T47D (cell line): ENCODE results near the gene BCL2A1.
"Not testable (repeated sequence)": the region's sequence is repeated elsewhere in the genome, so short reads cannot be mapped to it uniquely, and the experiment has no call there.

ENCODE experiments used
- DNase-seq, 2 experiments: peaks; one replicate each; pipeline versions ENCODE4 v3.0.0 to v3.0.0-alpha.2; 2011 to 2012; ENCODE audit warnings: low read depth in 1 of 2, low spot score in 1 of 2
- JUND ChIP-seq: IDR thresholded peaks from 2 replicates; pipeline ENCODE4 v1.6.1; 2012; ENCODE audit warnings: low read depth
- in situ Hi-C: cut with HindIII; loops from 2 replicates; pipeline ENCODE4 v1.10.0; 2016; ENCODE audit warnings: low sequenced_read_pairs, low pct_unique_long_range_greater_than_20kb

BCL2A1 gene

GRCh38 chr15:79970624-79971434 lies at the start of gene BCL2A1:
Gene BCL2A1 (minus strand): TSS chr15:79971196. CDS start chr15:79971119, 77 bp downstream.
- no peak for TF ChIP-seq JUND
- DNase-seq: no peak
- in situ Hi-C loops: no loop called here

- DNase-seq: no peak
- no peak for TF ChIP-seq JUND
- in situ Hi-C loops: no loop called here
Observed at GRCh38 chr15:80020731-80021130, 49.7 kb upstream of the BCL2A1 start.

- DNase-seq, in situ Hi-C loops: not testable (repeated sequence)
Observed at GRCh38 chr15:80020149-80020548, 49.2 kb upstream of the BCL2A1 start.

- in situ Hi-C loops: no loop called here
- no peak for TF ChIP-seq JUND
- no peak for DNase-seq
Observed at GRCh38 chr15:80019168-80019745, 48.3 kb upstream of the BCL2A1 start.

GRCh38 chr15:80017139-80017538 lies 46.1 kb upstream of the BCL2A1 start:
- DNase-seq, in situ Hi-C loops: not testable (repeated sequence)

- in situ Hi-C loops, DNase-seq: not testable (repeated sequence)
Observed at GRCh38 chr15:80016506-80016905, 45.5 kb upstream of the BCL2A1 start.

GRCh38 chr15:80015156-80015555 lies 44.2 kb upstream of the BCL2A1 start:
- in situ Hi-C loops: no loop called here
- no peak for DNase-seq
- no peak for TF ChIP-seq JUND

- DNase-seq, in situ Hi-C loops: not testable (repeated sequence)
Observed at GRCh38 chr15:80014186-80014585, 43.2 kb upstream of the BCL2A1 start.

GRCh38 chr15:80012060-80012726 lies 41.2 kb upstream of the BCL2A1 start:
- in situ Hi-C loops: no loop called here
- no peak for DNase-seq
- TF ChIP-seq JUND: no peak

GRCh38 chr15:80011596-80011995 lies 40.6 kb upstream of the BCL2A1 start:
- no peak for TF ChIP-seq JUND
- in situ Hi-C loops: no loop called here
- DNase-seq: no peak

GRCh38 chr15:80011041-80011523 lies 40.1 kb upstream of the BCL2A1 start:
- DNase-seq, in situ Hi-C loops: not testable (repeated sequence)

GRCh38 chr15:80010131-80010673 lies 39.2 kb upstream of the BCL2A1 start:
- no peak for DNase-seq
- TF ChIP-seq JUND: no peak
- in situ Hi-C loops: no loop called here

- in situ Hi-C loops: no loop called here
- no peak for TF ChIP-seq JUND
Observed at GRCh38 chr15:80007532-80007931, 36.5 kb upstream of the BCL2A1 start.

More at GRCh38 chr15:80007532-80007931, 36.5 kb upstream of the BCL2A1 start:
- DNase-seq: no peak
